HG03354 (cell line): Measurements from ENCODE around the gene TIPARP.

Experiments
- ATAC-seq: cut with Tn5 transposase; IDR thresholded peaks from one replicate; pipeline ENCODE4 v1.9.1; 2021; ENCODE audit warnings: mild to moderate bottlenecking; ENCODE audit not compliant: unreplicated experiment, poor library complexity, severe bottlenecking

TIPARP gene

GRCh38 chr3:156674911-156675829, 780 bp downstream of the TIPARP start:
- peak; percentile 0 for ATAC-seq

- no peak for ATAC-seq
Observed at GRCh38 chr3:156675830-156676767, 1.7 kb downstream of the TIPARP start.

DNA sequence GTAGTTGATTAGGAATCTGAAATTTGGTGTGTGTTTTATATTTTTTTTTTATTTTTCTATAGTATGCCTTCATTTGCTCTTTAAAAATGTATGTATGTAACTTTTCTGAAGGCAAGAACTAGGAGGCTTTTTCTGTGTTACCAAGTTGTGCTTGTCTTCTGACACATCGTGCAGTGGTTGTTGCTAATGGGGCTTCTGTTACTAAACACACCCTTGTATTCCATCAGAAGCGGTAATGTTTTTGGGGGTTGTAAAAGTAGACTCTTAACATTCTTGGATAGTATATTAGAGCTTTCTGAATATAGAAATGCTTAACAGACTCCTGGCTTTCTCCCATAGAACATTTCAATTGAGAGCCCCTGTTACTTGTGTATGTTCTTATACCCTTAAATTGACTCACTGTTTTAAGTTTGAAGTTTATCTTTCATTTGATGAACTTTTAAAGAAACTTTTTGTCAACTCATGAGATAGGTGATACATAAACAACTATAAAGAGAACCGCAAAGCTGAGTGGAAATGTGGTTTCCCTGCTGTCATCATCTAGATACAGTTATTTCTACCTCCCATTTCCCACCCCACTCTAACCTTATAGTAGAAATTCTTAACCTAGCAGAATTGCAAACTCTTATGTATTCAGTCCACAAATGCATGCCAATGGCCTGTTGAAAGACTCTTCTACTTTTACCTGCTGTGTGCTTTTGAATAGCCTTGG, 2.5 kb downstream of the TIPARP start:
- ATAC-seq, result no peak

DNA sequence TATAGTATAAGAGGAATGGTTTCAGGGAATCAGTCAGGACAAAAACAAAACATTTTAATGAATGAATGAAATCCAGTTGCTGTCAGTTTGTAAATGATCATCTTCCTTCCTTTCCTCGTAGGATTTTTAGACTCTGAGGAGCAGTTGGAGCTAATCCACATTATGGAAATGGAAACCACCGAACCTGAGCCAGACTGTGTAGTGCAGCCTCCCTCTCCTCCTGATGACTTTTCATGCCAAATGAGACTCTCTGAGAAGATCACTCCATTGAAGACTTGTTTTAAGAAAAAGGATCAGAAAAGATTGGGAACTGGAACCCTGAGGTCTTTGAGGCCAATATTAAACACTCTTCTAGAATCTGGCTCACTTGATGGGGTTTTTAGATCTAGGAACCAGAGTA, 3.1 kb downstream of the TIPARP start:
- ATAC-seq, result no peak

DNA sequence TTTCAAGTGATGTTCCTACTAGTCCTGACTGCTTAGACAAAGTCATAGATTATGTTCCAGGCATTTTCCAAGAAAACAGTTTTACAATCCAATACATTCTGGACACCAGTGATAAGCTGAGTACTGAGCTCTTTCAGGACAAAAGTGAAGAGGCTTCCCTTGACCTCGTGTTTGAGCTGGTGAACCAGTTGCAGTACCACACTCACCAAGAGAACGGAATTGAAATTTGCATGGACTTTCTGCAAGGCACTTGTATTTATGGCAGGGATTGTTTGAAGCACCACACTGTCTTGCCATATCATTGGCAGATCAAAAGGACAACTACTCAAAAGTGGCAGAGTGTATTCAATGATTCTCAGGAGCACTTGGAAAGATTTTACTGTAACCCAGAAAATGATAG, 3.8 kb downstream of the TIPARP start:
- ATAC-seq, result no peak

GRCh38 chr3:156680243-156680914, 6.0 kb downstream of the TIPARP start:
- ATAC-seq, result no peak

GRCh38 chr3:156681002-156681401, 6.6 kb downstream of the TIPARP start:
- peak; percentile 79 for ATAC-seq

DNA sequence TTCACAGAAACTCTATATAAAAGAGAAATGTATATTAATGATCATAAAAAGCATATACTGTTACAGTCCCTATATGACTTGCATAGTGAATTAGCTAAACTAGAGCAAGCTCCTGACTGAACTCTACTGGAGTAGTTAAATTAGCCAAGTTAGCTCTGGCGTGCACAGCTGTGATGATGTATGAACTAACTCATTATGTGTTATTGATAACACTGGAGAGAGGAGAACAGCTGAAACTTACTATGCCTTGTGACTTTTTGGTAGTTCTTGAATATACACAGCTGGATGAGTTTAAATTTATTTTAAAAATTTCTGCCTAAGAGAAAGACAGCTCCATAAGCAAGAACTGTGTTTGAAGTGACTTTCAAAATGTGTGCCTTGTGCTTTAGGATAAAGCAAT, 8.1 kb downstream of the TIPARP start:
- no peak for ATAC-seq

GRCh38 chr3:156682963-156683362, 8.6 kb downstream of the TIPARP start:
- ATAC-seq, result no peak

DNA sequence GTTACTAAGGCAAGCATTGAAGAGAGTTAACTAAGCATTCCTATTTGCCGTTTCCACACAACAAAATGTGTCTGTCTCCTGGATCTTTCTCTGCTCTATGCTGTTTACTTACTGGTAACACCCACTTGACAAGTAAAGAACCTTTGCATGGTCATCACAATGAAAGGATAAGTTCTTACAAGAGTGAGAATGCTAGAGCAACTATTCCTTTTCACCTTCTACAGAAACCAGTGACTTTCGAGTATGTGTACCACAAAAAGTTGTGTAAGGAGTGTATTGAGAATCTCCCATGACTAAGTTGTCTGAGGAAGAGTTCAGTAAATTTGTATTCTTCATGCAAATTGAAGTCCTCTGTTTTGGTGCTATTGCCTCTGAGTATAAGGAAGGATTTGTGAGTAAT, 10.8 kb downstream of the TIPARP start:
- peak; percentile 25 for ATAC-seq

DNA sequence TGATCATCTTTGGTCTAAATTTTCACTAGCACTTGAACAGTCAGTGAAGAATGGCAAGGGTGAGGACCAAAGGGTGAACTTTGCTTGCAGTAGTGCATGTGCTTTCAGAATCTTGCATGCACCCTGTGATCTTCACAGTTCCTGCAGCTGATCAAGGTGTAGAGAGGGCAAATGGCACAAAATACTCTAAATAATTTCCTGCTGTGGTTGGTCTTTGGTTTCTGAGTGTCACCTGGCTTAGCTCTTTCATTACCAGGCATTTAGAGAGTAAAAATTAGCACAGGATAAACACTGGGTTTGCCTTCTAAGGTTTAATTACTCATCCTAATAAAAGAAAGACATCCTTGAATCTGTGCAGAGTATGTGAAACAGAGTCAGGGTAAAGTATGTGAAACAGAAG, 11.4 kb downstream of the TIPARP start:
- peak; percentile 35 for ATAC-seq

GRCh38 chr3:156687023-156687422, 12.6 kb downstream of the TIPARP start:
- ATAC-seq, result no peak

DNA sequence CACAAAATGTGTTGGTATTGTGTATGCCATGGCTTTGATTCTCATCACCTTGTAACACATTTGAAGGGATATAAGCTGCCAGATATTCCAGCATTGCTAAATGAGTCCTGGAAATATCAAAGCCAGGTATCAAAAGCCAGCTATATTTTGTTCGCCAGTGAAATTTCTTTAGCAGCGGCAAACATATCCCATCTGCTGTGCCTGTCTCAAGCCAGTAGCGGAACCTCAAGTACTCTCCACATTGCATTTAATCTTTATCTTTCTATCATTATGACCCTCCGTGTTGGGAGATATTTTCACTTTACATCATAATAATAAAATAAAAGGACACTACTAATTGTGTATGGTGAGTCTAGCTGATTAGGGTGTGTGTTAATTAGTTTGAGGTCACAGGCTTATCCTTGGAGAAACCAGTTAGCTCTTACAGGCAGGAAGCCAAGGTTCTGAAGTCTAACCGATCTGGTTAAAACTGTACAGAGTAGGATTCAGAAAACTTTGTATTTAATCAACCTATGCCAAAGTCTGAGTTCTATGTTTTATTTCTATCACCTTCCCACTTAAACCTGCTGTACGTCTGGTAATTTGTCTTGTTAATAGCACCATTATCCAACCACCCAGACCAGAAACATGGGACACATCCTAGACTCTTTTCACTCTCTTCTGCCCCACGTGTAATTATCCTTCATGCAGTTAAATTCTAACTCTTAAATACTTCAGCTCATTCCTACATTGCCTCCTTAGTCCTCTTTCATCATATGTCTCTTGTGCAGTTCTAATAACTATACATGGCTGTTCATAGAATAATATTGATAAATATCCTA, 14.5 kb downstream of the TIPARP start:
- no peak for ATAC-seq

DNA sequence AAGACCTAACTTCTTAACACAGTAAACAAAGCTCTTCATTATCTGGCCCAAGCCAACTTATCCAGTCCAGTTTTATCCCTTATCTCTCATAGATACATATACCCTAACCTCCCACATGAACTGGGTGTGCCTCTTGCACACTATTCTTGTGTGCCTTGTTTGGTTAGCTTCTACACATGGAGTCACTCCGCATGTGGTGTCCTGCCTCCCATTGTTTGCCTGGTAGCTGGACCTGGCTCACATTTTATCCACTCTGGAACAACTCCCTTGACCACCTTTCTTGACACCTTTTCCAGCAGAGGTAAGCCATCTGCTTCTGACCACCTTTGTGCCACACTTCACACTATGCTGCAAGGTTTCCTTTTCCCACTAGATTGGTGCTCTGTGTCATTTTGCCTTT, 15.2 kb downstream of the TIPARP start:
- ATAC-seq, result no peak

DNA sequence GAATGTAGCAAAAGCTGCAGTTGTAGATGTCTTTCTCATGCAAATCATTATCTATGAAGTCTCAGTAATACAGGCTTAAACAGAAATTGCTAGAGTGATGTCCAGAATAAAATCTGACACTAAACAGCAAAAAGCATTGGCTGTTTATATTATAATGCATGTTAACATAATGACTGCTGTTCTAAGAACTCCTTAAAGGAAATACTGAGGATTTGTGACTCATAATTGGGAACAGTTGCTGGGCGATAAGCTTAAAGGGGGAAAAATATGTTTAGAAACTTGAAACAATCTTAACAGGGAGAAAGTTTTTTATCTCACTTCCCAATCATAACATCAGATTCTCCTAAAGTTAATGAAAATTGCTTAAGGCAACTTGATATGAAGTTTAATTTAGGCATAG, 17.5 kb downstream of the TIPARP start:
- ATAC-seq, result no peak

DNA sequence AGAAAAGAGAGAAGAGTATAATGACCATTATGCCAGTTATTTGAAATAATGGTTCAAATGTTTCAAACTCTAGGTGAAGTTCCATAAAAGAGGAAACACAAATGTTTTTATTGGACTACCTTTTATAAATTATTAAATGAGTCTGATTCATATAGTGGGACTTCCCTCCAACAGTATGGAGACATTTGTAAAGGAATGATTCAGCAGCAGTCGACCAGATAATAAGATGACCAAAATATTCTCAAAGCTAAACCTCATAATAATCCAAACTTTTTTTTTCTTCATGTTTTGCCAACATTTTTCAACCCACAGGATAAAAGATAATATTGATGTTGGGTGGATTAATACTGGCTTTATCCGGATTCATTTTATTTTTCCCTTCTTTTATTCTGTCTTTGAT, 18.8 kb downstream of the TIPARP start:
- no peak for ATAC-seq

GRCh38 chr3:156694536-156694935, 20.1 kb downstream of the TIPARP start:
- ATAC-seq, result no peak

DNA sequence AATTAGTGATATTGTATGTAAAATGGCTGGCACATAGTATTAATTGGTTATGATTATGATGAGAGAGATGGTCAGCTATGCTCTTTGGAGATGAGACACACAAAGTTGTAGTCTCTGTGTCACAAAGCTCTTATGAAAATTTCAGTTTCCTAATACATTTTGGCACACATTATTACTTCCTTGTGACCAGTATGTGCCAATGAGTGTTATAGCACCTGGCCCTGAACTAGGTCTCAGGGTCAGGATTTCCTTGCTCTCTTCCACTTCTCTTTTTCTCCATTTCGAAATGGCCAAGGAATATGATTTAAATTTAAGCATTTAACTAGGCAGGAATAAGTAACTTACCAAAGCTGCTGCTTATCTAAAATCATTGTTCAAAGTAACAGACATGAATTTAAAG, 28.0 kb downstream of the TIPARP start:
- no peak for ATAC-seq
